ENCODE data around the gene C15orf40.
A peak's percentile ranks its signal among the peaks of the same experiment; 100 is the strongest.

Gene C15orf40

DNA sequence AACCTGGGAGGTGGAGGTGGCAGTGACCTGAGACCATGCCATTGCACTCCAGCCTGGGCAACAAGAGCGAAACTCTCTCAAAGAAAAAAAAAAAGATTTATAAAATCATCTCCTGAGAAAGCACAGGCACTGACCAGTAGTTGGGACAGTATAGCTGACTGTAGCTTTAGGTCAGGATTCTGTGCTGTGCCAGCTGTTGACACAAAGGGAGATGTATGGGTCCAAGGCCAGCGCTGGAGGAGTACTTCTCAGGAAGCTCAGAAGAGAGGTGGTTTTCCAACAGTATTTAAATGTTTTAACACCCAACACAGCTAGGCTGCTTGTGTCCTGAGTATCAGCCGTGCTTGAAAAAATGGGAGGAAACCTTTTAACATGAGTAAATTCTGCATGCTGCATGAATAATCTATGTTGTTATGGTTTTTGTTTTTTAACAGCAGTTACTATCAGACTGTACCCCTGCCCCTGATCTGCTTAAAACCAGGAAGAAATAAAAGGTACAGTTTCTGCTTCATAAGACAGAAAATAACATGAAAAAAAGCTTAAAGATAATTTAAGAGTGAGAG, 18.9 kb downstream of the C15orf40 start:
- DNase-seq, result no peak

DNA sequence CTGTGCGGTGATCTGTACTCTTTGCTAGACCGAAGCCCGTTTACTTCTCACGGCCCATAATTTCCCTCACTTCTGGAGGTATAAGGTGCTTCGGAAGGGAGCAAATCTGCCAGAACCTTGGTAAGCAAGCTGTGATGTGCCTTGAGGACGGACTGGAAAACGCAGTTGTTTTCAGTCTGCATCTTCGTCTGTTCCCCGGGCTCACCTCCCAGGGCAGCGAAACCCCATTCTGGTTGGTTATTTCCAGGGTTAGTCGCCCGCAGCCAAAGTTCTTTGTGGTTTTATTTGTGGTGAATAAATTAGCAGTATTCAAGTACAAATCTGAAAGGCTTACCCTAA, 25.0 kb downstream of the C15orf40 start:
- DNase-seq, result no peak

DNA sequence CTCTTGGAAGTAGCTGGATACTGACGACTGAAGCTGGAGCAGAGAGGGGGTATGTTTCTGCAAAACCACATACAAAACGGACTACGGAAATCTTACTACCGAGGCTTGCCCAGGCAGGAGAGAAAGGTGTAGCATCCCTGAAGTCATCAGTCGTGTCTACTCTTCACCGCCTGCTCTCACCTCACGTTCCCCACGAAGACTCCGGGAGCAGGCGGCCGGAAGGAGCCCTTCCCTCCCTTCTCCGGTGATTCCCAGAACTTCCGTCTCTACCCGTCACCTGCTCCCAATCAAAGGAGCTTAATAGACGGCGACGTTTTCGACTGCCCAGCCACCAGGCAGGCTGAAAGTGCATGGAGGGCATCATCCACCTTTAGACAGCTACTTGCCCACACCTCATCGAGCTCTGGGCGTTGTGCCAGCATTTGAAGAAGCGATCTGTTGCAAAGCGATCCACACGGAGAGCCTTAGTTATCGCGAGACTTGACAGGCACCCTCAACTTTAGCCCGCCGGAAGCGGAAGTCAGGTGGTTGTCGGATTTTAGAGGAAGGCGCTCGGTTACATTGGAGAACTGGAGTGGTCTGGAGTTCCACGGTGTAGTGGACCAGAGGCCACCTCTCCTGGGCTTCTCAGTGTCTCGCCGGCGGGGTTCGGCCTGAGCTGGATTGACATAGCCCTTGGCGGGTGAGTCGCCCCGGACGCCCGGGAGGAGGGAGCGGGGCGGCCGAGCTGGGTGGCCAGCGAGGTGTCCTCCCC, 25.6 kb downstream of the C15orf40 start, which contains the start of gene RAMAC:
Gene RAMAC, plus strand, starts transcription at position 523 of the 754 bp plus-strand sequence. CDS start 2,809 bp downstream, outside the sequence.
- DNase-seq, result peak; percentile 93

DNA sequence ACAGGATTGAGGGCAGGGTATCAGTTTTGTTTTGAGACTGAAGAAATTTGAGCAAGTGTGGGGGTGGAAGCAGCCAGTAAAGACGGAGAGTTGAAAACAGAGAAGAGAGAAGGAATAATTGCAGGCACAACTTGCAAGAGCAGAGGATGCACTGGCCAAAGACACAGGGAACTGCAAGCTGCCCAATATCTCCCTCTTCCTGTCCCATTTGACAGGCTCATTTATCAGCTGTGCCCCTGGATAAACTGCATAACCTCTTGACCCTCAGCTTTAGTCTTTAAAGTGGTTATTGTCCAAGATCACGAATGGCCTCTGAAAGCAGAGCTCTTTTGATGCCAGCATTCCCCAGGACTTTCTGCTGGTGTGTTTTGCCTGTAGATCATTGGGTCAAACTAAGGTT, 30.5 kb downstream of the C15orf40 start:
- DNase-seq, result no peak

DNA sequence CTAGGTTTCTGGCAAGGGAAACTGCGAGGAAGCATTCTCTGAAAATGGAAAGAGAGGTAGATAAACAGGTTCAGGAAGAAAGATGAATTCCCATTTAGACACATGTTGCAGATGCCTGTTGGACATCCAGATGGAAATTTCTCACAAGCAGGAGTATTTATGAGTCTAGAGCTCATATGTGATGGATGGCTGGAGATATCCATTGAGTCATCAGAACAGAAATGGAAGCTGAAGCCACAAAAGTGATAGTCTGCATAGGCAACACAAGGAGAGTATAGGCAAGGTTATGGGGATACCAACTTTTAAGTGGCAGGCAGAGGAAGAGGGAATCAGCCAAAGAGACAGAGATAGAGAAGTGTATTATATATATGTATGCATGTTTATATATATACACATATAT, 31.7 kb downstream of the C15orf40 start:
- DNase-seq, result no peak

DNA sequence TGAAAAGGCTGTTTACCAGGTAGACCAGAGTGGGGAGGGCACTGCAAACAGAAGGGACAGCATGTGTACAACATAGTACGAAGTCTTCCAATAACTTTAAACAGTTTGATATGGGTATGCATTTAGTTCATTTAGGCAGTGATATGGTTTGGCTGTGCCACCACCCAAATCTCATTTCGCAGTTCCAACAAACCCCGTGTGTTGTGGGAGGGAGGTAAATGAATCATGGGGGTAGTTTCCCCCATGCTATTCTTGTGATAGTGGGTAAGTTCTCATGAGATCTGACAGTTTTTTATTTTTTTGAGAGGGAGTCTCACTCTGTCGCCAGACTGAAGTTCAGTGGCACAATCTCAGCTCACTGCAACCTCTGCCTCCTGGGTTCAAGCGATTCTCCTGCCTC, 33.0 kb downstream of the C15orf40 start:
- no peak for DNase-seq

DNA sequence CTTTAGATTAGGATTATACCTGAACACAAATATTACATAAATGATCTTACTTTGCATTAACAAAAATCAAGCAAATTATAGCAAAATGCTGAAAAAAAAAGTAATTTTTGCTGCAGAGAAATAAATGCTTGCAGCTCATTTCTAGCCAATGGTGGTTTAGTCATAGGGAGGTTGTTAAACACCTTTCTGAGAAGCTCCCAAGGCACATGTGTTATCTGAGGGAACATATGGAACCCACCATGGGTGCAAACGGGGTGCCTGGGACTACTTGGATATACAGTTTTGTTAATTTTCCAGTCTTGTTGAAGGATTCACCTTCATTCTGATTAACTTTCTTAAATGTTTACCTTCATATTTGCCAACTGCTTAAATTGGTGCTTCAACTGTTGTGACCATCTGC, 34.4 kb downstream of the C15orf40 start:
- DNase-seq, result no peak

DNA sequence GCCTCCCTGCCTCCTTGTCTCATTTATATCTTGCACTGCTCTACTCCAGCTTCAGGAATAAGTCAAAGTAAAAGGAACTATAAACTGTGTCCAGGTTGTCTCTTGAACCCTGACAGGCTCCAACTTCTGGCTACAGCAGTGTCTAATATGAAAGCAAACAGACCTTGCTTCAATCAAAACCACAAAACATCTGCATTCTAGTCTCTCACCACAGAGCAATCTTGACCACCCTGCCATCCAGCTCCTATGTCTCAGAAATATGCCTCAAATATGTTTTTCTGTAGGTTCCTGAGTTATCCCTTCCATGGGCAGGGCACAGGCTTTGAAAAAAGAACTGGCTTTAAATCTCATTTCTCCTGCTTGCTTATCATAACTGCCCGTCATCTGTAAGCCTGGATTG, 38.4 kb downstream of the C15orf40 start:
- DNase-seq, result no peak

DNA sequence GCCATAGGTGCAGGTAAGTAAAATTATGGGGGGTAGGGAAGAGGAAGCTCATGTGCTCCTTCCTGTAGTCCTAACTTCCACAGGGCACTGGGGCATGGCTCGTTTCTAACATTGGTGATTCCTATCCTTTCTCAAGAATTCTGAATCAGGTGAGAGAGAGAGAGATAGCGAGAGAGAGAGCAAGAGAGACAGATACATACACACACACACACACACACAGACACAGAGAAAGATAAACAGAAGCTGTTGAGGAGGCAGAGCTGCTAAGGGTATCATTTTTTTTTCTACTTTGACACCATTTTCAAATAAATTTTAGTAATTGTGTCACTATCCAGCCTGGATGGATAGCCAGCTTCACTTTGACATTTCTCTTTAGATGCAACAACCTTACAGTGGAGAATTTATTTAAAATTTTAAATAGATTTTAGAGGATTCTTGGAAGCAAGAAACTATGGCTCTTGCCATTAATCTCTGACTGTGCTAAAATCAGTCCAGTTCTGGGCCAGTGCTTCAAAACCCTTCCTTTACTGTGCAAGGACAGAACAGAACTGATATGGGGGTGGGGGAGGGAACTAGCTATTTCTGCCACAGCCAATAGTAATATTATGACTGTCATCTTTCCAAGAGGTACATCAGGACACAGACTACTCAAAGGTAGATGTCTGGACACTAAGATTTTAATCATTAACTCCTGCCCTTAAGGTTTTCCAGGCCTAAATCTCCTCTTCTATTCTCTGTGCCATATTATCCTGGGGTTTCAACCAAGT, 40.0 kb downstream of the C15orf40 start:
- no peak for DNase-seq

DNA sequence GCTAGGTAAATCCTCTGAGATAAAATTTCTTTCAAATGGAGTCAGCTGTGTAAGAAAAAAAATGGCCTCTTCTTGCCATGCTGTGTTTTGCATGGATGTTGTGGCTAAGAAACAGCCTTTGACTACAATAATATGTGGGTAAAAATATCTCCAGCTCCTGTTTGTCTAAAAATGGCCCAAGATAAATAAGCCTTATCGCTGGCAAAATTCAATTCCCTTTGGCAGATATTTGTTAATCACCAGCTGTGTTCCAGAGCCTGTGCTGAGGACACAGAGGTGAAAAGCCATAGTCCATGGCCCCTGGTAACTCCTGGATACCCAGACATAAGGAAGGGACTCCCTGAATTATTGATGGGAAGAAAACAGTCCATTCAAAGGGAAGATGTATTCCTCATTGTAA, 40.7 kb downstream of the C15orf40 start:
- no peak for DNase-seq

DNA sequence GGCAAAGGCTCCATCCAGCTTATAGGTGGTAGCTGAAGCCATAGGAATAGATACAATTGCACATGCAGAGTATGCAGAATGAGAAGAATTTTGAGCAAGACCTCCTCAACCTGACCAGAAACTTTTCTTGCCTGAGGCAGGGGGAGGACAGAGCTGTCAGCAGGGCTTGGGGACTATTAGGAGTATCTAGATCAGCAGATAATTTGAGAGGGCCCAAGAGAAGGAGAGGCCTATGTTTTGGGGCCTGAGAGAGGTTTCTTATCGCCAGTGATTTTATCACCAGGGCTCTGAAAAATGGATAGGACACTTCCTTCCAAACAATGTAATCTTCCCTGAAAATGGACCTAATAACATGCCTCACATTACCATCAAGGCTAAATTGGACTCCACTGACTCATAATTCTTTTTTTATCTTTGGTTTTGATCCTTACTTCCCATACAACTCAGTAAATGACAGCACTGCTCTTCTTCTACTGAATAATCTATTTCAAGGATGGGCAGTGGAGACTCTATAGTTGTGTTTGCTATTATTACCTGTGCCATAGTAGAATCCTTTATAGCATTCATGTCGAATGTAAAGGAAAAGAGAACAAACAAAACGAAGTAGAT, 41.3 kb downstream of the C15orf40 start:
- DNase-seq, result peak; percentile 61

DNA sequence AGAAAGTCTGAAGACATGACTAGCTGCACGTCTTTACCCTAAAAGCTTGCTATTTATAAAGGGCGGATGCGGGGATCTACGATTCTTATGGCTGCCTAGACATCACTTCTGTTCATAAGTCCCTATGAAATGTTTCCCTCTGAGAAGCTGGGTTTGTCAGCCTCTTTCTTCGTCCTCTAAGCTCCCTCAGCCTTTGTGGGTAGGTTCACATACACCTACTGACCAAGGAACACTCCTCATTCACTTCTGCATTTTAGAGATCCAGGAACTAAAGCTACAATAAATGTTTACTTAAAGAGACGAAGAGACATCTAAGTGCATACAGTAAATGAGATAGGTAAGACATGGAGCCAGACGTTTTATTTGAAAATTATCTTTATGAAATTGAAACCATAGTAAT, 42.1 kb downstream of the C15orf40 start:
- DNase-seq, result no peak

DNA sequence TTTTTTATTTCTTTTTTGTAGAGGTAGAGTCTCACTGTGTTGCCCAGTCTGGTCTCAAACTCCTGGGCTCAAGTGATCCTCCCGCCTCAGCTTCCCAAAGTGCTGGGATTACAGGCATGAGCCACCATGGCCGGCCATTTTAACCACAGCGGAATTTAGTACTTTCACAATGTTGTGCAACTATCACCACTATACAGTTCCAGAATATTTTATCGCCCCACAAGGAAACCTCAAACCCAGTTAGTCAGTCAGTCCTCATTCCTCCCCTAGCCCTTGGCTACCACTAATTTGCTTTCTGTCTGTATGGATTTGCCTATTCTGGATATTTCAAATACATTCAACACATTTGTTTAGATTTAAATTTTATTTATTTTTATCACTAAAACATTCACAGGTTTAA, 43.4 kb downstream of the C15orf40 start:
- DNase-seq, result no peak

DNA sequence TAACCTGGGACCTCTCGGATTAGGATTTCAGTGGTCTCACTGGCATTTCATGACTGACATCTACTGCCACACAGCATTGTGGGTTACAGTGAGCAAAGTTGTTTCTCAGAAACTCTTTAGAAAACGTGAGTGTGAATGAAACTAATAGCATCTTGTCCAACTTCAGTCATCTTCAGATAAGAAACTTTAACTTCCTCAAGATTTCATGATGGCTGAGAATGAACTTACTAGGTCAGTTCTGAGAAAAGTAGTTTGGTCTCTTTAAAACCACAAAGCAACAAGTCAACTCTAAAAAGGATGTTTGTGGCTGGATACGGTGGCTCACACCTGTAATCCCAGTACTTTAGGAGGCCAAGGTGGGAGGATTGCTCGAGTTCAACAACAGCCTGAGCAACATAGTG, 44.8 kb downstream of the C15orf40 start:
- no peak for DNase-seq

DNA sequence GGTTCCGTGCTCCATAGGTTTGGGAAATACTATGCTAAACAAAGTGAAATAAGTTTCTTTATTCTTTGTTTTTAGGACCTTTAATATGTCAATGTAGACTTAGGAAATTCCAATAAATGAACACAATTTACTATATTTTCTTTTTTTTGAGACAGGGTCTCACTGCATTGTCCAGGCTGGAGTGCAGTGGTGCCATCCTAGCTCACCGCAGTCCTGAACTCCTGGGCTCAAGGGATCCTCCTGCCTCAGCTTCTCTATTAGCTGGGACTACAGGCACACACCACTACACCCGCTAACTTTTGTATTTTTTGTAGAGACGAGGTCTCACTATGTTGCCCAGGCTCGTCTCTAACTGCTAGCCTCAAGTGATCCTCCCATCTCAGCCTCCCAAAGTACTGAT, 46.5 kb downstream of the C15orf40 start:
- no peak for DNase-seq

DNA sequence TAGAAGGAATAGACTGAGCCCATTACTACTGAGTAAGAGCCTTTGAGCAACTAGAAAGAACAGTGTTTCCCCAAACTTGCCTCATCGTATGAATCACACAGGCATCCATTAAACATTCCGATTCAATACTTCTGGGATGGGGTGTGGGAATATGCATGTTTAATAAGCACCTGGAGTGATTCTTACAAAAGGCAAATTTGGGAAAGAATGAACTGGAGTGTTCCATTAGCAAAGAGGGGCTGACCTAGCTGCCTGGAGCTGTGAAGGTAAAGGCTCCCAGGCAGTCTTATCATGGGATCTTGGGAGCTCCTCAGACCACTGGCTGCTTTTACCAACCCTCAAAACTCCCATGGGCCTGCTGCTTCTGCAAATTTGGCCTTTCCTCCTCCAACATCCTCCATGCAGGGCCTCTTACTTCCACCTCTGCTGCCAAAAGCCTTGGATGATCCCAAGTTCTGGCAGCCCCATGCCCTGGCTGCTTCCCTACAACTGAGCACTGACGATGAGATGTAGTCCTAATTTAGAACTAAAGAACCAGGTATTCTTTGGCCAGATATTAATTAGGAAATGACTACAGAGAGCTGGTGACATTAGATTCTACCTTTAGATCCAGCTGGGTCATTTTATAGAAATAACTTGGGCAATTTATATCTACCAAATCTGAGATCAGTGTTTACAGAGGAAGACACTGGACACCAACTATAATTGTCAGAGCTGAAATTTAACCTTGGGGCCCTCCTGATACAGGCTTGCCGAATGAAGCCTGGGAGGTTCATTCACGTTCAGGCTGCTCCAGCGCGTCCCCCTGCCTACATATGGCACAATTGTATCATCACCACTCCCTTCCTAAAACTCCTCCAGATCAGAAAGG, 47.7 kb downstream of the C15orf40 start:
- no peak for DNase-seq

DNA sequence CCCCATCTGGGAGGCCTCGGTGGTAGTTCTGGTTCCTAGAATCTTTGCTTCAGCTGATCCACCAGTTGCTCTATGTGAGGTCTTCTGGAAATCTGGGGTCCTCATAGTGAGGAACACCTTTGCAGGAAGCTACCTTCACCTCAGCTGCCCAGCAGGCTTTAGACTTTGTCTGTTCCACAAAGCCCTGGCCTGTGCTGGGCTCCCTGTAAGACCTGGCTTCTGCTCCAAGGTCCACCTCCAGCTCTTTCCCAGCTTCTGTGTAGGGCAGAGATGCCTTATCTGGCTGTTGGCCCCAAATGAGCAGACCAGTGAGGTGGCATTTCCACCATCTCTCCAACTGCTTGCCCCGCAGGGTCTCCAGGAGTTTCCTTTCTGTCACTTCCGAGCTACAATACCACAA, 50.7 kb downstream of the C15orf40 start:
- no peak for DNase-seq

DNA sequence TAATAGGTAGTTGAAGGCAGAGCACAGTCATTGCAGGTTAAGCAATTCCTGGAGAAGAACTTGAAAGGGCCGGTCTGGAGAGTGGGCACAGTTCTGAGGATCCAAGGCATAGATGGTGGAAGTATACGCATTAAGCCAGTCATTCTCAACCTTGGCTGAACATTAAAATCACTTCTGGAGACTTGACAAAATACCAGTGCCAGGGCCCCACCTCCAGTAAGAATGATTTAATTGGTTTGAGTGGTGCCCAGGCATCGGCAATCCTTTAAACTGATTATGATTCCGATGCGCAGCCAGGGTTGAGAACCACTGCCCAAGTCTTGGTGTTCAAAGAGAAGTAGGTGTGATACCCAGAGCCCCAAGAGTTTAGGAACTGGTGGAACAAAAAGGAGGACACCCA, 52.0 kb downstream of the C15orf40 start:
- DNase-seq, result no peak

DNA sequence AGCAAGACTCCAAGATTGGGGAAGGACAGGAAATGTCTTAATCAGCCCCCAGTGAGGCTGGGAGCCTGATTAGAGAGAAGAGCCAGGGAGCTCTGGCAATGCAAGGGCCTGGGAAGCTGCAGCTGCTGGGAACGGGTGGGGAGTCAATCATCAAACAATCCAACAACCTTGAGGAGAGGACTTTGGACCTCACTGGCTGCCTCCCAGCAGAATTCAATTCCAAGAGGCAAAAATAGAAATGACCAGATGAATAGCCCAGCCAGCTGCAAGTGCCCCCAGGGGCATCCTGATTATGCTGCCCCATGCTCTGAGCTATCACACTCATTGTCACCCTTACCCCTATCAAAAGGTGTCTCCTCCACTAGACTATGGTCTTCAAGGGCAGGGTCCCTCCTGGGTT, 52.8 kb downstream of the C15orf40 start:
- DNase-seq, result no peak

DNA sequence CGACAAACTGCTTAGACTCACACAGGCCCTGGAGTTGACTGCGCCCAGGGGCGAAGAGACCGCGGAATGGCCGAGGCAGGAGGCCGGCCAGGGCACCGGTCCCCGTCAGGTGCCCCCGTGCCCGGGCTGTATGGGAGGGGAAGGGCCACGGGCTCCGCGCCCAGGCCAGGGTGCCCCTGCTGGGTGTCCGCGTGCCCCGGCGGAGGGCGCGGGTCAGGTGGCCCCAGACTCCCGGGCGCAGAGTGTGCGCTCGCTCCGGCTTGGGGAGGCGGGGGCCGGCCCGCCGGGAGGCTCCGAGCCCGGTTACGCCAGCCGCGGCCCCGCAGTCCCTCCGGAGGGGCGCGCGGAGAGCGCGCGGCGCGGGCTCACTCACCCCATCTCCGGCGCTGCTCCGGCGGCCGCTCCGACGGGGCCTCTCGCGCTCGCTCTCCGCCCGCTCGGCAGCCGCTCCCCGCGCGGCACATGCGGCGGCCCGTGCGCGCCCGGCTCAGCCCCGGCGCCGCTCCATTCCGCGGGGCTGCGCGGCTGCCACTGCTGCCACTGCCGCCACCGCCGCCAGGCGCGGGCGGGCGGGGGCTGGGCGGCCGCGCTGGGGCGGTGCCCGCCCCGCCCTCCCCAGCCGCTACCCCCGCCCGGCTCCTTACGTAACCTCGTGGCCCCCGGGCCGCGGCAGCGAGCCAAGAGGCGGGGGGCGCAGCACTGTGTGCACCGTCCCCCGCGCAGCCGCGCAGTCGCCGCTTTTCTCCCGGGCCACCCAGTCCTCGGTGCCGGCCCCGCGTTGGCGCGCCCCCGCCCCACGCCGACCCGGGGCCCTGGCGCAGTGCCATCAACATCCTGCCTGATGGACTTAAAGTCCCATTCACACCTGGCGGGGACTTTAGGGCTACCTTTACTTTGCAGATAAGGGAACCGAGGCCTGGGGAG, 59.0 kb downstream of the C15orf40 start, which contains the start of gene HOMER2:
Gene HOMER2, minus strand, starts transcription at position 563 of the 924 bp plus-strand sequence. Its CDS starts 185 bp downstream, at position 378.
- peak; percentile 59 for DNase-seq

DNA sequence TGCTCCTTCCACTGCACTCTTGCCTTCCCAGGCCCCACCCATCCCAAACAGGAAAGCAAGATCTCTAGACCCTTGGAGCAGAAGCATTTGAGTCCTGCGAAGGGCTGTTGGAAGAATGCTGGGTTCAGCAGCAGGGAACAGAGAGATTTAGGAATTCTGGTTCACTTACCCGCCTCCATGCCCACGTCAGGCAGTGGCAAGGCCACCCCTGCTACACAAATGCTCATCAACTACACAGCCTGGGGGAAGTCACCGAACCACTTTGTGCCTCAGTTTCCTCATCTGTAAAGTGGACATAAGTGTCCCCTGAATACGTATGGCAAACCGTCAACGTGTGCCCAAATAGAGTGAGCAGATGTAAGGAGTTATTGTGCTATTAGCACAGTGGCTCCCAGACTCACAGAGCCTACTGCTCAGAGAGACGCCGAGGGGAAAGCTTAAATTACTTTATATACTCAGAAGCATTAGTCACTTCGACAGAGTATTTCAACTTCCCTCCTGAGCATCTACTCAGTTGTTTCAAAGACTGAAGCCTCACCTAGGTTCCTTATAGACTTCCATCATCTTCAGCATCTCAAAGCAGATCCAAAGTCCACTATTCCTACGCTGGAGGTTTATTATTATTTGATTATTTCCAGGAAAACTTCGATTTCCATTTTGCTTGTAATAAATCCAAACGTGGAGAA, 59.8 kb downstream of the C15orf40 start:
- DNase-seq, result no peak
